H1 (cell line): ENCODE data around the gene PGF. TPM values are rescaled to one million over a fixed set of nuclear protein-coding genes. Genes with fewer than 3 reads are reported as not detected.

Experiments
- ATF2 ChIP-seq: IDR thresholded peaks from 2 replicates; pipeline ENCODE4 v1.6.1; 2012; ENCODE audit warnings: low read length, inconsistent platforms
- CHD2 ChIP-seq: IDR thresholded peaks from 2 replicates; pipeline ENCODE4 v1.6.1; 2012; ENCODE audit warnings: low read length, improper control_type of control experiment
- FOSL1 ChIP-seq: IDR thresholded peaks from 2 replicates; pipeline ENCODE4 v1.6.1; 2011; ENCODE audit warnings: mild to moderate bottlenecking, low read depth, low read length, moderate library complexity; ENCODE audit not compliant: insufficient read depth
- PHF8 ChIP-seq: fragments of 200-600 bp; sonication (generic); conservative IDR thresholded peaks from 2 replicates; pipeline ENCODE4 v1.7.1; 2012; ENCODE audit warnings: low read depth, mild to moderate bottlenecking, inconsistent platforms, low read length, moderate library complexity
- SUZ12 ChIP-seq: fragments of 200-600 bp; sonication (generic); IDR thresholded peaks from 2 replicates; pipeline ENCODE4 v1.6.1; 2012; ENCODE audit warnings: mild to moderate bottlenecking, inconsistent platforms, low read length, moderate library complexity, mixed read lengths
- polyA plus RNA-seq, 7 experiments: library from polyadenylated mRNA; depleted of rRNA in 3 of 7; stranded (reverse) in 5 of 7; unstranded in 2 of 7; fragments of >200 nt in 5 of 7; fragments of 200-250 nt in 2 of 7; gene quantifications; 1 replicate in 5 of 7; 2 replicates in 1 of 7; 4 replicates in 1 of 7; pipeline versions ENCODE4 v1.2.1 to v1.2.3, GENCODE V29; 2011 to 2013; ENCODE audit warnings: missing spikeins in 2 of 7, mixed read lengths in 2 of 7
- total RNA-seq: library from RNA; stranded (reverse); fragmentation: NEBNext Ultra II Directional; extraction: Animal tissue kit (Norgen Biotek cat#: 25700); gene quantifications from 2 replicates; pipeline ENCODE4 v1.2.1, GENCODE V29; 2021

PGF gene
- total and polyA plus RNA-seq, 2 of the 8 experiments (the other 6 are each of a cell fraction or from before 2014, with no cell fraction given) = 2.1 to 4.1 TPM

GRCh38 chr14:74968811-74969210 lies 13.4 kb upstream of the PGF start (continued):
- no peak for TF ChIP-seq ATF2
- no peak for TF ChIP-seq PHF8
- TF ChIP-seq CHD2 = no peak
- TF ChIP-seq SUZ12 = no peak
- TF ChIP-seq FOSL1 = no peak
- TF ChIP-seq, all 59 proteins: peak for 0
